ENCODE measurements around the gene MPV17L.
A peak's percentile ranks its signal among the peaks of the same experiment; 100 is the strongest.
"Not testable (repeated sequence)": the region's sequence is repeated elsewhere in the genome, so short reads cannot be mapped to it uniquely, and the experiment has no call there.

MPV17L gene

DNA sequence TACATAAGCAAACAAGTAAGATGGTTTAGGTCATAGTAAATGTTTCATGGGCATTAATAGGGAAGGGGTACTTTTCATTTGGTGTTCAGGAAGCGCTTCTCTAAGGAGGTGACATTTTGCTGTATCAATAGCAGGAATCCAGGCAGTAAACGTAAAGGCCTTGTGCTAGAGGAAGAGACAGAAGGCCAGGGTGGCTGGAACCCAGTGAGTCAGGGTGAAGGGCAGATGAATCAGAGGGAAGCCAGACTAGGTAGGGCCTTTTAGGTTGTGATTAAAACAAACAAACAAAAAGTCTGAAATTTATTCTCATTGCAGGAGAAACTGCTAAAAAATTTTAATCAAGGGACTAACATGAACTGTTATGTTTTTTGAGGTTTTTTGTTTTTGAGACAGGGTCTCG, 45.3 kb downstream of the MPV17L start:
- peak; percentile 84 for DNase-seq (ENCODE audit: low read depth)
- TF ChIP-seq, protein P1, sequence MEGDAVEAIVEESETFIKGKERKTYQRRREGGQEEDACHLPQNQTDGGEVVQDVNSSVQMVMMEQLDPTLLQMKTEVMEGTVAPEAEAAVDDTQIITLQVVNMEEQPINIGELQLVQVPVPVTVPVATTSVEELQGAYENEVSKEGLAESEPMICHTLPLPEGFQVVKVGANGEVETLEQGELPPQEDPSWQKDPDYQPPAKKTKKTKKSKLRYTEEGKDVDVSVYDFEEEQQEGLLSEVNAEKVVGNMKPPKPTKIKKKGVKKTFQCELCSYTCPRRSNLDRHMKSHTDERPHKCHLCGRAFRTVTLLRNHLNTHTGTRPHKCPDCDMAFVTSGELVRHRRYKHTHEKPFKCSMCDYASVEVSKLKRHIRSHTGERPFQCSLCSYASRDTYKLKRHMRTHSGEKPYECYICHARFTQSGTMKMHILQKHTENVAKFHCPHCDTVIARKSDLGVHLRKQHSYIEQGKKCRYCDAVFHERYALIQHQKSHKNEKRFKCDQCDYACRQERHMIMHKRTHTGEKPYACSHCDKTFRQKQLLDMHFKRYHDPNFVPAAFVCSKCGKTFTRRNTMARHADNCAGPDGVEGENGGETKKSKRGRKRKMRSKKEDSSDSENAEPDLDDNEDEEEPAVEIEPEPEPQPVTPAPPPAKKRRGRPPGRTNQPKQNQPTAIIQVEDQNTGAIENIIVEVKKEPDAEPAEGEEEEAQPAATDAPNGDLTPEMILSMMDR (conservative IDR thresholded peaks at IDR 0.05; ENCODE audit: control insufficient read depth, insufficient read depth, low read depth, low read length), result no peak
- no peak overlapping the region for H3K4me3 ChIP-seq (ENCODE audit: control insufficient read depth, low read depth, low read length)

DNA sequence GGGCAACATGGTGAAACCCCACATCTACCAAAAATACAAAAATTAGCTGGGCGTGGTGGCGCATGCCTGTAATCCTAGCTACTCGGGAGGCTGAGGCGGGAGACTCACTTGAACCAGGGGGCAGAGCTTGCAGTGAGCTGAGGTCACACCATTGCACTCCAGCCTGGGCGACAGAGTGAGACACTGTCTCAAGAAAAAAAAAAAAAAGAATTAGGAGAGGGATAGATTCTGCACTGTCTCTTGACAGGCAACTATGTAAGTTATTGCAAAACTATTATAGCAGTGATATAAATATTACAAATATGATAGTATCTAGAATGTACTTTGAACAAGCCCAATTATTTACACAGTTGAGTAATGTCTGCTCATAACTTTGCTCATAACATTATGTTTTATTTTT, 46.6 kb downstream of the MPV17L start:
- DNase-seq (ENCODE audit: low read depth), result not testable (repeated sequence)

DNA sequence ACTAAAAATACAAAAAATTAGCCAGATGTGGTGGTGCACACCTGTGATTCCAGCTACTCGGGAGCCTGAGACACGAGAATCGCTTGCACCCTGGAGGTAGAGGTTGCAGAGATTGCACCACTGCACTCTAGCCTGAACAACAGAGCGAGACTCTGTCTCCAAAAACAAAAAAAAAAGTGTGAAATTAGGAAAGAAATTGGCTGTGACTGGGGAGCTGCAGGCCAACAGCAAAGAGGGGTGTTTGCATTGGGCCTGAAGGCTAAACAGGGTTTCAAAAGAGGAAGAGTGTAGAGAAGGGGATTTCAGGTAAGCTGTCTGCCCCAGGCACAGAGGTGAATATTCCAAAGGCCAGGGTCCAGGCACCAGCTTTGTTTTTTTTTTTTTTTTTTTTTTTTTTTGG, 48.2 kb downstream of the MPV17L start:
- no peak overlapping the region for H3K4me3 ChIP-seq (ENCODE audit: control insufficient read depth, low read depth, low read length)
- DNase-seq (ENCODE audit: low read depth), result no peak
- TF ChIP-seq, protein P1 (conservative IDR thresholded peaks at IDR 0.05; ENCODE audit: control insufficient read depth, insufficient read depth, low read depth, low read length), result no peak

More for the DNA sequence above, 46.6 kb downstream of the MPV17L start:
- H3K4me3 ChIP-seq (ENCODE audit: control insufficient read depth, low read depth, low read length), result not testable (repeated sequence)

- no peak for DNase-seq (ENCODE audit: low read depth)
- H3K4me3 ChIP-seq (ENCODE audit: control insufficient read depth, low read depth, low read length), result no peak overlapping the region
- TF ChIP-seq, protein P1 (conservative IDR thresholded peaks at IDR 0.05; ENCODE audit: control insufficient read depth, insufficient read depth, low read depth, low read length), result no peak
These were observed 48.7 kb downstream of the MPV17L start for GRCh38 chr16:15444264-15444663.

DNA sequence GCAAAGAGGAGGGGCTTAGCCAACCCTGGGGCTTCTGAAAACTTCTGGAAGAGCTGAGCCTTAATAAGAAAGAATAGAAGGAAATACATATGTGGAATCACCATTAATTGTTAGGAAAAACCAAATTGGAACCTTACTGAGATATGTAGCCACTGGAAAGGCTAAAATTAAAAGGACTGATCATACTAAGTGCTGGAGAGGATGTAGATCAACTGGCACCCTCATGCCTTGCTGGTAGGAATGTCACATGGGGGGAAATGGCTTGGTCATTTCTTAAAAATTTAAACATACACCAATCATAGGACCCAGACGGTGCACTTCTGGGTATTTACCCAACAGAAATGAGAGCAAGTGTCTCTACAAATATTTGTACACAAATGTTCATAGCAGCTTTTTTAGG, 49.9 kb downstream of the MPV17L start:
- DNase-seq (ENCODE audit: low read depth), result no peak
- no peak overlapping the region for H3K4me3 ChIP-seq (ENCODE audit: control insufficient read depth, low read depth, low read length)
- TF ChIP-seq, protein P1 (conservative IDR thresholded peaks at IDR 0.05; ENCODE audit: control insufficient read depth, insufficient read depth, low read depth, low read length), result no peak

DNA sequence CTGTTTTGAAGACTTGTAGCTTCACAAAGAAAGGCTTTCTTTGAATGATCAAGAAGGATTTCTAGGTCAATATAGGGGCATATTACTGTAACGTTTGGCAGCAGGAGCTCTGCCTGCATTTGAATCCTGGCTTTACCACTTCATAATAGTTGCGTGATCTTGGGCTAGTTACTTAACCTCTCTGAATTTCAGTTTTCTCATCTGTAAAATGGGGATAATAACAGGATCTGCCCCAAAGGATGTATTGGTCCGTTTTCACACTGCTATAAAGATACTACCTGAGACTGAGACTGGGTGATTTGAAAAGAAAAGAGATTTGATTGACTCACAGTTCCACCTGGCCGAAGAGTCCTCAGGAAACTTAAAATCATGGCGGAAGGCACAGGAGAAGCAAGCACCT, 51.3 kb downstream of the MPV17L start:
- H3K4me3 ChIP-seq (ENCODE audit: control insufficient read depth, low read depth, low read length), result no peak overlapping the region
- DNase-seq (ENCODE audit: low read depth), result no peak

DNA sequence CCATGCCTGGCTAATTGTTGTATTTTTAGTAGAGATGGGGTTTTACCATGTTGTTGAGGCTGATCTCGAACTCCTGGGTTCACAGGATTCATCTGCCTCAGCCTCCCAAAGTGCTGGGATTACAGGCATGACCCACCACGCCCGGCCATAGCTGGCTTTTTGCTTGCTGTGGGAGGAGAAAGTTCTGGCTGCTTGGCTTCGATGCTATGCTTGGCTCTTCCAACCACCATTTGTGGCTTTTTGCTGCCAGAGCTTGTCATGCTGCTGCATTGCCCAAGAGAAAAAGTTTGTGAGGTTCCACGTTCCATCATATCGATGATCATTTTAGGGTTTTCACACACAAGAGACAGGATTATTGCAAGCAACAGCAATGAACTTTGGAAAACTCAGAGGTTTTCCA, 55.1 kb downstream of the MPV17L start:
- TF ChIP-seq, protein P1 (conservative IDR thresholded peaks at IDR 0.05; ENCODE audit: control insufficient read depth, insufficient read depth, low read depth, low read length), result no peak
- peak; percentile 24 for DNase-seq (ENCODE audit: low read depth)
- no peak overlapping the region for H3K4me3 ChIP-seq (ENCODE audit: control insufficient read depth, low read depth, low read length)

More for the DNA sequence above, 51.3 kb downstream of the MPV17L start:
- TF ChIP-seq, protein P1 (conservative IDR thresholded peaks at IDR 0.05; ENCODE audit: control insufficient read depth, insufficient read depth, low read depth, low read length), result no peak

Measured in fibroblast of mammary gland (primary cell).